ENCODE data around the gene TSHZ2.

DNA sequence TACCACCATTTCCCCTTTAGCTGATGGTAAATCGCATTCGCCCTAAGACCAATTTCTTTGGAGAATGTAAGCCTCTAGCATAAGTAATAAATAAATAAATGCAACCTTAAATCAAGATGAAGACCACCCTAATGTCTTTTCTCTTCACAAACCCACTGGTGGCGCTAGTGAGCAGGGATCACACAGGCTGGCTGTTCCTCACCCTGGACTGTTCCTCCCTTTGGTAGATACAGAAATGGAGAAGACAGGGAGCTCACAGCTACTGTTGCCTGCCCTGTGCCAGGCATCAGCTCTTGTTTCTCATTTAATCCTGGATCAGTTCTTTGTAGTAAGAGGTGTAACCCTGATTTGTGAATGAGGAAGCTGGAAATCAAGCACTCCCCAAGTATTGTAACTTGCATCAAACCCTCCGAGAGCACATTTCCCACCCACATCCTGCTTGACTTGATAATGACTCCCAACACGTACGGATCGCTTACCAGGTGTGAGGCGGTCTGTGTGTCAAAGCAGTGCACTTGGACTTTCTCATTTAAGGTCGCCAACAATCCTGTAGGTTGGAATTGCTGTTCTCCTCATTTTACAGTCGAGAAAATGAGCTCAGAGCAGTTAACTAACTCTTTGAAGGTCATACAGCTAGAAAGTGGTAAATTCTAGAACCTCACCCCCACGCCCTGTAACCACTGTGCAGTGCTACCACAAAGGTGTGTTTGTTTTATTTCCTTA is 236.1 kb downstream of the TSHZ2 start:
- TF ChIP-seq POLR2A (IDR thresholded peaks at IDR 0.05), result no peak
- TF ChIP-seq, protein P1, sequence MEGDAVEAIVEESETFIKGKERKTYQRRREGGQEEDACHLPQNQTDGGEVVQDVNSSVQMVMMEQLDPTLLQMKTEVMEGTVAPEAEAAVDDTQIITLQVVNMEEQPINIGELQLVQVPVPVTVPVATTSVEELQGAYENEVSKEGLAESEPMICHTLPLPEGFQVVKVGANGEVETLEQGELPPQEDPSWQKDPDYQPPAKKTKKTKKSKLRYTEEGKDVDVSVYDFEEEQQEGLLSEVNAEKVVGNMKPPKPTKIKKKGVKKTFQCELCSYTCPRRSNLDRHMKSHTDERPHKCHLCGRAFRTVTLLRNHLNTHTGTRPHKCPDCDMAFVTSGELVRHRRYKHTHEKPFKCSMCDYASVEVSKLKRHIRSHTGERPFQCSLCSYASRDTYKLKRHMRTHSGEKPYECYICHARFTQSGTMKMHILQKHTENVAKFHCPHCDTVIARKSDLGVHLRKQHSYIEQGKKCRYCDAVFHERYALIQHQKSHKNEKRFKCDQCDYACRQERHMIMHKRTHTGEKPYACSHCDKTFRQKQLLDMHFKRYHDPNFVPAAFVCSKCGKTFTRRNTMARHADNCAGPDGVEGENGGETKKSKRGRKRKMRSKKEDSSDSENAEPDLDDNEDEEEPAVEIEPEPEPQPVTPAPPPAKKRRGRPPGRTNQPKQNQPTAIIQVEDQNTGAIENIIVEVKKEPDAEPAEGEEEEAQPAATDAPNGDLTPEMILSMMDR (IDR thresholded peaks at IDR 0.05), result no peak

All from breast epithelium (tissue), 3 donors.